Measurements from ENCODE around the gene FOXL1.

FOXL1 gene

DNA sequence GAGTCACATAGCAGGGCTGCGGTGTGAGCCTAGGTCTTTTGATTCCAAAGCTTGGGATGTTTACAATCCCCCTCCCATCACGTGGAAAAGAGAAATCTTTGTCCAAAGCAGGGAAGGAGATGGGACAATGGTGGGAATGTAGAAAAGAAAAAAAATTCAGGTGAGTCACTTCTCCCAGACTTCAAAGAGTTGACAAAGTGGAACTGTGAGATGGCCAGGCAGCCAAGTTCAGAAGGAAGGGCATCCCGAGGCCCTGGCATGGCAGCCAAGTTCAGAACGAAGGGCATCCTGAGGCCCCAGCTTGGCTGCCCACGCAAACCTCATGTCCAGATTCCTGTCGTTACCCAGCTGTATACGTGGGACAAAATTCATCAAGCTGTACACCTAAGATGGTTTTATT, 47.5 kb downstream of the FOXL1 start:
- DNase-seq (ENCODE audit: insufficient read length, low spot score) (no peak), FAIRE-seq (no peak)

DNA sequence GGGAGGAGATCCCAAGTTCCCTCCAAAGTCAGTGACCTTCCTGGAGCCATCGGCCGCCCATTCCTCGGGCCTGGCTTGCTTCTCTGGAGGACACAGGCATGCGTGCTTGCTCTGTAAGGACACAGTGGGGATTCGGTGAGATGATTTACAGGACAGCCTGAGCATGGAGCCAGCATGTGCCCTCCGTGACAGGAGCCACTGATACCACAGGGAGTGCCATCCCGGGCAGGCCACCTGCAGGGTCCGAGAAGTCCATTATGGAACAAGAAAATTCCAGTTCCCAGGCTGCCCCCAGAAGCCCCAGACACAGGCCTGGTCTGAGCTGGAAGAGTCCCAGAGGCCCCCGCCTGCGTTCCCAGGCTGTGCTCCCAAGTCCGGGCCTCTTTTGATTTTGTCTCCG, 47.9 kb downstream of the FOXL1 start:
- FAIRE-seq (no peak), DNase-seq (ENCODE audit: insufficient read length, low spot score) (no peak)

DNA sequence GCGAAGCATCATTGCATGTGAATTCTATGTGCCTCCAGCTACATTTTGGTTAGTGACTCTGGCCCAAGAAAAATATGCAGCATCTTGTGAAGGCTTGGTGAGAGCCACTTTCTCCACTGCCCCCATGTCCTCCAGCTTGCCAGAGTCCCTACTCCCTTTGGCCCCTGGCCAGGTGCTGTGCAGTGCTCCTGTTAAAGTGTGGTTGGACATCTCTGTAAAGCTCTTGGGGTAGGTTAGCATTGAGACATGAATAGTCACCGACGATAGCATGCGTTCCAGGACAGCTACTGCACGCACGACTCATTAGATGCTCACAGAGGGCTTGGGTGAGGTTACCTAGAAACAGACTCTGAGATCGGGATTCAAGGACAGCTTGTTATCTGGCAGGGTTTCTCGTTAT, 48.6 kb downstream of the FOXL1 start:
- no peak for FAIRE-seq
- DNase-seq (ENCODE audit: insufficient read length, low spot score) = no peak

DNA sequence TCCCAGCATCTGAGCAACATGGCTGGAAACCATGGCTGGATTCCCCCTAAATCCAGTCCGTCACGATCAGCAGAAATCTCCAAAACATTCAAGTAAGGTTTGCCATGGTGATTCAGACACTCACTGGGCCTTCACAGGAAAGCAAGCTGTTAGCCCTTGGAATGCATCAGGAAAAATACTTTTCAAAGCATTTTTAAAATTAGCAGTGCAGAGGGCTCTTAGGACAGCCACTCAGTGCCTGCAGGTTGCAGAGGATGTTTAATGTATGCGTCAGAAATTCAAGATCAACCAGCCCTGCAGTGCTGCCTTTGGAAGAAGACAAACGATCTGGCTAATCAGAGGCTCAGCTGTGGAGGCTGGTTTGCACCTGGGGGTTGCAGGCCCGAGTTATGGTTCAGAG, 50.3 kb downstream of the FOXL1 start:
- FAIRE-seq (no peak), DNase-seq (ENCODE audit: insufficient read length, low spot score) (no peak)

DNA sequence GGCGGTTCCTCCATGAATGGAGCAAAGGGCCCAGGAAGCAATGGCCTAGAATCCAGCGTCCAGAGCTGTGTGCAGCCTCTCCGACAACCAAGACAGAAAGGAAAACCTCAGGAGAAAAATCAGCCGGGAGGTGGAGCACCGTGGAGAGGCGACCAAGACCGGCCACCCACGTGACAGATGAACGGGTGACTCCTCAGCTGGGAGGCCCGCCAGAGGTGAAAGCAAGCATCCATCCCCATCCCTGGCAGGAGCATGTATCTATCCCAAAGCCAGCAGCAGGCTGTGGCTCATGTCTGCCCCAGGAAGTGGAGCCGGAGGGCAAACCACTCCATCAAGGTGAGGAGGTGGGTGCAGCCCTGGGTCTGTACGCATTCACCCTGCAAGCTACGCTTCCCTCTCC, 52.1 kb downstream of the FOXL1 start:
- FAIRE-seq = no peak
- no peak for DNase-seq (ENCODE audit: insufficient read length, low spot score)

DNA sequence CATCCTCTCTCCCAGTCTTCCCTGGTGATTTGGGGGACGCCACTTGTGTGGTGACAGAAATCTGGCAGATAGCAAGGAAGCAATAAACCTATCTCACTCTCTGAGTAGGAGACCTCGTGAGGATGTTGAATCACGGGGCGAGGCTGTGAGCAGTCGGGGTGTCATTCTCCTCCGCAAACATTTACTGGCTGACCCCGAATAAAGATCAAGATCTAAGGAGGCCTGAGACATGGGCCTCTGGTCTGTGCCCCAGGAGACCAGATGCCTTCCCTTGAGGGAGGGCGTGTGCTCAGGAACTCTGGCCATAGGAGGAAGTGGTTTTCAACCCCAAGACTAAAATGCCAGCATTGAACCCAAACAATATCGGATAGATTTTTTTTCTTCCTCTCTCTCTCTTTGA, 53.1 kb downstream of the FOXL1 start:
- DNase-seq (ENCODE audit: insufficient read length, low spot score) (no peak), FAIRE-seq (no peak)
